Measurements from ENCODE around the gene PDZD2. TPM values are rescaled to one million over a fixed set of nuclear protein-coding genes. Genes with fewer than 3 reads are reported as not detected.

PDZD2 gene
- total and polyA plus RNA-seq, 3 donors from 2014 or later, result 47.3 to 89.1 (median 83.9) TPM

DNA sequence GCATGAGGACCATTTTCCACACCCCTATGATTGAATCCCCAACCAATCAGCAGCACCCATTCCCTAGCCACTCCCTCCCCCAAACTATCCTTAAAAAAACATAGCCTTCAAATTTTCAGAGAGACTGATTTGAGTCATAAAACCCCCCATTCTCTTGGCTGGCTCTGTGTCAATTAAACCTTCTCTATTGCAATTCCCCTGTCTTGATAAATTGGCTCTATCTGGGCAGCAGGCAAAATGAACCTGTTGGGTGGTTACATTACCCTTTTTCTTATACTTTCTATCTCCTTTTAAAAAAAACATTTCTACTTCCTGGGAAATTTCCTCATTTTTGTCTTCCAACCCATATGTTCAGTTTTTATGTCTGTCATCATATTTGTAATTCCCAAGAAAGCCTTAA, 220.2 kb downstream of the PDZD2 start:
- TF ChIP-seq POLR2A (IDR thresholded peaks at IDR 0.05) (no peak), CTCF (IDR thresholded peaks at IDR 0.05) (no peak)
- no peaks in the 10 kb centered on the region for H3K36me3 ChIP-seq (ENCODE audit: low read depth, missing control alignments)
- no peaks in the 10 kb centered on the region for H3K9me3 ChIP-seq
- H3K27me3 ChIP-seq, result no peaks in the 10 kb centered on the region
- no peak for DNase-seq
- no peak overlapping the region for H3K4me3 ChIP-seq
- intact Hi-C loops (cut with DNase I; ENCODE audit: low total_unique reads), result no loop called here
- no peaks in the 10 kb centered on the region for H3K4me1 ChIP-seq
- H3K27ac ChIP-seq, result no peak overlapping the region

GRCh38 chr5:31860278-31860677, 221.3 kb downstream of the PDZD2 start:
- Histone ChIP-seq H3K36me3 (ENCODE audit: low read depth, missing control alignments) (no peaks in the 10 kb centered on the region), H3K4me3 (no peak overlapping the region), H3K27me3 (no peaks in the 10 kb centered on the region), H3K4me1 (no peaks in the 10 kb centered on the region), H3K27ac (no peak overlapping the region), H3K9me3 (no peaks in the 10 kb centered on the region)
- TF ChIP-seq POLR2A (IDR thresholded peaks at IDR 0.05), result no peak
- WGBS, 2 donors, result 95 to 99% methylated on average over 4 of the region's 4 CpGs
- DNase-seq, result no peak
- intact Hi-C loops (cut with DNase I; ENCODE audit: low total_unique reads), result no loop called here

DNA sequence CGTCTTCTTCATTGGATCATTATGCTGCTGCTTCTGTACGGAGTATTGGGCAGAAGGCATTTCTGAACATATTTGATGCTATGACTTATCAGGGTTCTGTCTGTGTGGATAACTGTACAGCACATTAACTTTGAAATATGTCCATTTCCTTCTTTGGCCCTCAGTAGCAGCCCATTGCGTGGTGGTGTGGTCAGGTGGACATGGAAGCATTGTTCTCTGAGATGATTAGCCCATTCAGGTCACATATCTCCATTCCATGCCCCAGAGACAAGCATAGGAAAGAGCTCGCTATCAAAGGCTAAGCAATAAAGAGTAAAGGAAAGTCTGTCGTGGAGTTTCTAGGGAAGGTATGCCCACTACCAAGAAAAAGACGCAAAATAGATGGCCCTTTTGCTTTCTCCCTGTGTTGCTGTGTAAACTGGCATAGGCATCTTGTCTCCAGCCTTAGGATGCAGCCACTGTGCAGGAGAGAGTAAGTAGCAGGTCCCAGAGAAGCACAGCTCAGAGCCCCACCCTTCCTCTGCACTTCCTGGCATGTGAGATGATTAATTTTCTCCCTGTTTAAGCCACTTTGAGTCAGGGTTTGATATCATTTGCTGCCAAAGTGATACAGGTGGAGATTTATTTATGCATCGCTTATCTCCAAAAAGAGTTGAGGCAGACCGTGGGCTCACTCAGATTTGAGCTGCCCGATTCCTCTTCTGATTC, 221.9 kb downstream of the PDZD2 start:
- no peak overlapping the region for H3K4me3 ChIP-seq
- H3K27ac ChIP-seq, result no peak overlapping the region
- DNase-seq, result no peak
- intact Hi-C loops (cut with DNase I; ENCODE audit: low total_unique reads), result no loop called here
- TF ChIP-seq POLR2A (IDR thresholded peaks at IDR 0.05) (no peak), CTCF (IDR thresholded peaks at IDR 0.05) (no peak)
- 87% methylated on average over 8 to 9 of the region's 9 CpGs for WGBS, 2 donors
- no peaks in the 10 kb centered on the region for H3K4me1 ChIP-seq
- no peaks in the 10 kb centered on the region for H3K27me3 ChIP-seq
- no peaks in the 10 kb centered on the region for H3K9me3 ChIP-seq
- H3K36me3 ChIP-seq (ENCODE audit: low read depth, missing control alignments), result no peaks in the 10 kb centered on the region

DNA sequence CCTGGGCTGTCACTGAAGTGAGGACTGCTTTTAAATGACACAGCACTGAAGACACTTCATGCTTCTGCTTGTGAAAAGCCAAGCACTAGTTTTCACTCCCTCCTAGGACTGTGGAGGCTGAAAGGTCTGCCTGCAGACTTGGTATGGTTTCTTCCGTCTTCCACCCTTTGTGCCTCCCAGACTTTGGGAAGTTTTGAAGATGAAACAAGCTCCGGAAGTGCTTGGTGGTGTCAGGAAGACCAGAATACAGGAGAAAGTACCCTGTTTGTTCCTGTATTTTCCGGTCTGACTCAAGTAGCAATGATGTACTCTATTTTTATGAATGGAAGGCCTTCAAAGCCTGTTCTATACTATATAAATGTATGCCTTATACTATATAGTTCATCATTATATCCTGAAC, 222.7 kb downstream of the PDZD2 start:
- intact Hi-C loops (cut with DNase I; ENCODE audit: low total_unique reads), result no loop called here
- no peaks in the 10 kb centered on the region for H3K4me1 ChIP-seq
- no peak for DNase-seq
- H3K4me3 ChIP-seq, result no peak overlapping the region
- no peaks in the 10 kb centered on the region for H3K9me3 ChIP-seq
- no peaks in the 10 kb centered on the region for H3K36me3 ChIP-seq (ENCODE audit: low read depth, missing control alignments)
- TF ChIP-seq POLR2A (IDR thresholded peaks at IDR 0.05) (no peak), CTCF (IDR thresholded peaks at IDR 0.05) (no peak)
- 89 to 95% methylated on average over 3 of the region's 3 CpGs for WGBS, 2 donors
- H3K27me3 ChIP-seq, result no peaks in the 10 kb centered on the region
- no peak overlapping the region for H3K27ac ChIP-seq

DNA sequence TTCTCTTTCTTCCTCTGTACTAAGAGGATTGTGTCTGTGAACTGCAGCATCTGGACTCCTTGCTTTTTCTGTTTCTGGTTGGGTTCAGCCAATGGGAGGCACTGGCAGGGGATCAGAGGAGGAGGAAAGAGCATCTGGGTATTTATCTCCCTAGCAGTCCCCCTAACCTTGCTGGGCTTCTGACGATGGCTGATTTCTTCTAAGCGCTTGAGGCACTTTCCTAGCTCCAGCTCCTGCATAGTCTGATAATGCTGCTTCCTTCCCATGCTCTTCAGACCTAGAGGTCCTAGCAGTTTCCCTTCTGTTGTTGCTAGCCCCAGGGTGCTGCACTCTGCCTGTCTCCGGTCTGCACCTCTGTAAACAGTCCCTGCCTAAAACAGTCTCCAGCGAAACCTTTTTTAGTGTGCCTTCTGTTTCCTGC, 225.1 kb downstream of the PDZD2 start:
- H3K27me3 ChIP-seq, result no peaks in the 10 kb centered on the region
- no peak overlapping the region for H3K4me3 ChIP-seq
- DNase-seq, result no peak
- H3K36me3 ChIP-seq (ENCODE audit: low read depth, missing control alignments), result no peaks in the 10 kb centered on the region
- WGBS, 2 donors, result 59 to 76% methylated on average over 4 of the region's 4 CpGs
- no peaks in the 10 kb centered on the region for H3K9me3 ChIP-seq
- intact Hi-C loops (cut with DNase I; ENCODE audit: low total_unique reads), result no loop called here
- no peaks in the 10 kb centered on the region for H3K4me1 ChIP-seq
- TF ChIP-seq CTCF (IDR thresholded peaks at IDR 0.05) (no peak), POLR2A (IDR thresholded peaks at IDR 0.05) (no peak)
- H3K27ac ChIP-seq, result no peak overlapping the region

Data from testis (tissue), 3 donors.